ENCODE data around the gene TMEM125. TPM values are rescaled to one million over a fixed set of nuclear protein-coding genes. Genes with fewer than 3 reads are reported as not detected.

Gene TMEM125
- total RNA-seq, 1 donor from 2014 or later, result 0.64 TPM

- no peaks in the 10 kb centered on the region for H3K79me2 ChIP-seq (ENCODE audit: insufficient read depth, low read length)
- DNase-seq (ENCODE audit: low read depth) (no peak), FAIRE-seq (no peak)
- H3K36me3 ChIP-seq (ENCODE audit: insufficient read depth, low read length), result no peaks in the 10 kb centered on the region
- H3K9me3 Mint-ChIP-seq (ENCODE audit: unreplicated experiment), result peaks cover 26% of the 10 kb centered on the region
- no peak overlapping the region for H3K4me3 Mint-ChIP-seq (ENCODE audit: unreplicated experiment)
- no peak overlapping the region for H2AFZ ChIP-seq (ENCODE audit: low read depth, low read length)
- TF ChIP-seq EZH2 (IDR thresholded peaks at IDR 0.05; ENCODE audit: insufficient read depth, low read length) (no peak), CTCF (IDR thresholded peaks at IDR 0.05; ENCODE audit: insufficient read depth, low read depth, low read length) (no peak)
- H3K4me3 ChIP-seq (ENCODE audit: insufficient read depth, low read depth, low read length), result no peak overlapping the region
- no peaks in the 10 kb centered on the region for H3K9me3 ChIP-seq (ENCODE audit: insufficient read depth, low read depth, low read length)
- H4K20me1 ChIP-seq (ENCODE audit: insufficient read depth, low read length), result no peaks in the 10 kb centered on the region
- no peak overlapping the region for H3K27ac ChIP-seq (ENCODE audit: low read depth, low read length)
- no peak overlapping the region for H3K9ac ChIP-seq (ENCODE audit: low read length)
- no peaks in the 10 kb centered on the region for H3K4me1 ChIP-seq (ENCODE audit: insufficient read depth, low read length)
- no peak overlapping the region for H3K4me2 ChIP-seq (ENCODE audit: low read length)
- H3K27ac Mint-ChIP-seq (ENCODE audit: unreplicated experiment), result no peak overlapping the region
- no peaks in the 10 kb centered on the region for H3K27me3 ChIP-seq (ENCODE audit: insufficient read depth, low read length)
- peaks cover 7% of the 10 kb centered on the region for H3K27me3 Mint-ChIP-seq (ENCODE audit: low read depth, unreplicated experiment)
- H3K4me1 Mint-ChIP-seq (ENCODE audit: low read depth, unreplicated experiment), result peaks cover under 1% of the 10 kb centered on the region
- H3K36me3 Mint-ChIP-seq (ENCODE audit: low read depth, unreplicated experiment), result no peaks in the 10 kb centered on the region
Measured at GRCh38 chr1:43246466-43247213, 23.1 kb upstream of the TMEM125 start.

- peaks cover 7% of the 10 kb centered on the region for H3K27me3 Mint-ChIP-seq (ENCODE audit: low read depth, unreplicated experiment)
Measured at GRCh38 chr1:43247256-43247921, 22.4 kb upstream of the TMEM125 start.

More at GRCh38 chr1:43247256-43247921, 22.4 kb upstream of the TMEM125 start:
- Histone ChIP-seq H3K4me2 (ENCODE audit: low read length) (no peak overlapping the region), H3K9me3 (ENCODE audit: insufficient read depth, low read depth, low read length) (no peaks in the 10 kb centered on the region), H4K20me1 (ENCODE audit: insufficient read depth, low read length) (no peaks in the 10 kb centered on the region), H3K36me3 (ENCODE audit: insufficient read depth, low read length) (no peaks in the 10 kb centered on the region), H3K79me2 (ENCODE audit: insufficient read depth, low read length) (no peaks in the 10 kb centered on the region), H3K9ac (ENCODE audit: low read length) (no peak overlapping the region), H3K4me3 (ENCODE audit: insufficient read depth, low read depth, low read length) (no peak overlapping the region), H3K27ac (ENCODE audit: low read depth, low read length) (no peak overlapping the region), H3K27me3 (ENCODE audit: insufficient read depth, low read length) (peaks cover 3% of the 10 kb centered on the region), H2AFZ (ENCODE audit: low read depth, low read length) (no peak overlapping the region), H3K4me1 (ENCODE audit: insufficient read depth, low read length) (no peaks in the 10 kb centered on the region)
- H3K27ac Mint-ChIP-seq (ENCODE audit: unreplicated experiment), result no peak overlapping the region
- no peak for DNase-seq (ENCODE audit: low read depth)
- H3K4me3 Mint-ChIP-seq (ENCODE audit: unreplicated experiment), result no peak overlapping the region
- H3K36me3 Mint-ChIP-seq (ENCODE audit: low read depth, unreplicated experiment), result no peaks in the 10 kb centered on the region
- no peaks in the 10 kb centered on the region for H3K4me1 Mint-ChIP-seq (ENCODE audit: low read depth, unreplicated experiment)
- H3K9me3 Mint-ChIP-seq (ENCODE audit: unreplicated experiment), result peaks cover 26% of the 10 kb centered on the region
- TF ChIP-seq CTCF (IDR thresholded peaks at IDR 0.05; ENCODE audit: insufficient read depth, low read depth, low read length) (no peak), EZH2 (IDR thresholded peaks at IDR 0.05; ENCODE audit: insufficient read depth, low read length) (no peak)
- no peak for FAIRE-seq
